HFF-Myc (cell line): ENCODE measurements around the gene TMEM163.
A peak's percentile ranks its signal among the peaks of the same experiment; 100 is the strongest.
"Not testable (repeated sequence)": the region's sequence is repeated elsewhere in the genome, so short reads cannot be mapped to it uniquely, and the experiment has no call there.

Experiments used
- DNase-seq: peaks from one replicate; pipeline ENCODE4 v3.0.0-alpha.2; 2011; ENCODE audit warnings: low read depth; ENCODE audit errors: extremely low read depth
- H3K4me3 ChIP-seq: replicated peaks from 2 replicates; pipeline ENCODE4 v1.5.1; 2011; ENCODE audit warnings: low read depth, mild to moderate bottlenecking, control low read depth, low read length
- CTCF ChIP-seq: IDR thresholded peaks from 2 replicates; pipeline ENCODE4 v1.5.1; 2012; ENCODE audit warnings: mild to moderate bottlenecking, low read depth, low read length, control low read depth; ENCODE audit errors: missing control alignments

The TMEM163 gene

DNA sequence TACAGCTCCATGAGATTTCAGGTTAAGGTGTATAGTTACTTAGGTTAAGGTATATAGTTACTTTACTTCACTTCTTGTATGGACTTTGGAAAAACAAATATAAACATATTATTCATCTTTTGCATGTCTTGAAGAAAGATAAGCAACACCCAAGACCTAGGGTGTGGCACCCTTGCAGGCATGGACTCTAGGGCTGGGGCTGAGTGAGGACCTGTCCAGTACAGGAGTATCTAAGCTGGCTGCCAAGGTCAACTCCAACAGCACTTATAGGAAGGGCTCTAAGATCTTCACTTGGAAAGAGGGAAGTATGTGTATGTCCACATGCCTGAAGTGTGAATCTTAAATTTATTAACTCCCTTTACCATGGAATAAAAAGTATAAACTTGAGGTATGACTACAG is 7.1 kb upstream of the TMEM163 start:
- no peak overlapping the region for H3K4me3 ChIP-seq
- no peak for TF ChIP-seq CTCF
- no peak for DNase-seq

DNA sequence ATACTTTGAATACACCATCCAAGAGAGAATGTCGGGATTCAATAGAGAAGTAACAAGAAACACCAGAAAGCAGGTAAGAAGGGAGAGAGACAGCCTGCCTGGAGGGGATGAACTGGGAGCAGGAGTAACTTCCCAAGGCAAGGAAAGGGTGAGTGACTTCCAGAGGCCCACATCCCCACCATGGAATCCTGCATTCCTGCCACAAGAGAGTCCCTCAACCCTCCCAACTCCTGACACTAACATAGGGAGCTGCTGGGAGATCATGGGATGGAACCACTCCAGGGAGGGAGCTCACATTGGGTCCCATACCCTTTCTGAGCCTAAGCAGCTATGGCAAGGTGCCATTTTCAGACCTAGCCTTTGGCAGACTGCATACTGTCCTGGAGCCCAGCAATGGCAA is 5.5 kb upstream of the TMEM163 start:
- DNase-seq = no peak
- TF ChIP-seq CTCF = no peak
- H3K4me3 ChIP-seq = no peak overlapping the region

DNA sequence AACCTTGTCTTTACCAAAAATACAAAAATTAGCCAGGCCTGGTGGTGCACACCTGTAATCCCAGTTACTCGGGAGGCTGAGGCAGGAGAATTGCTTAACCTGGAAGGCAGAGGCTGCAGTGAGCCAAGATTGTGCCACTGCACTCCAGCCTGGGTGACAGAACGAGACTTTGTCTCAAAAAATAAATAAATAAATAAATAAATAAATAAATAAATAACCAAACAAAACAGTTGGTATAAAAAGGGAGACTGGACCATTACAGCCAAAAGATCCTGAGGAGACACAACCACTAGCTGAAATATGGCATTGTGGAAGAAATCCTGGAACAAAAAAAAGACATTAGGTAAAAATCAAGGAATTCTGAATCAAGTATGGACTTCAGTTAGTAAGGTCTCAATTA is 4.9 kb upstream of the TMEM163 start:
- DNase-seq, H3K4me3 ChIP-seq: not testable (repeated sequence)

- no peak overlapping the region for H3K4me3 ChIP-seq
- DNase-seq = no peak
- TF ChIP-seq CTCF = peak; percentile 21
Observed at GRCh38 chr2:134722728-134723127, 3.9 kb upstream of the TMEM163 start.

GRCh38 chr2:134721596-134721995 is 2.8 kb upstream of the TMEM163 start:
- H3K4me3 ChIP-seq = no peak overlapping the region
- DNase-seq = no peak
- no peak for TF ChIP-seq CTCF

DNA sequence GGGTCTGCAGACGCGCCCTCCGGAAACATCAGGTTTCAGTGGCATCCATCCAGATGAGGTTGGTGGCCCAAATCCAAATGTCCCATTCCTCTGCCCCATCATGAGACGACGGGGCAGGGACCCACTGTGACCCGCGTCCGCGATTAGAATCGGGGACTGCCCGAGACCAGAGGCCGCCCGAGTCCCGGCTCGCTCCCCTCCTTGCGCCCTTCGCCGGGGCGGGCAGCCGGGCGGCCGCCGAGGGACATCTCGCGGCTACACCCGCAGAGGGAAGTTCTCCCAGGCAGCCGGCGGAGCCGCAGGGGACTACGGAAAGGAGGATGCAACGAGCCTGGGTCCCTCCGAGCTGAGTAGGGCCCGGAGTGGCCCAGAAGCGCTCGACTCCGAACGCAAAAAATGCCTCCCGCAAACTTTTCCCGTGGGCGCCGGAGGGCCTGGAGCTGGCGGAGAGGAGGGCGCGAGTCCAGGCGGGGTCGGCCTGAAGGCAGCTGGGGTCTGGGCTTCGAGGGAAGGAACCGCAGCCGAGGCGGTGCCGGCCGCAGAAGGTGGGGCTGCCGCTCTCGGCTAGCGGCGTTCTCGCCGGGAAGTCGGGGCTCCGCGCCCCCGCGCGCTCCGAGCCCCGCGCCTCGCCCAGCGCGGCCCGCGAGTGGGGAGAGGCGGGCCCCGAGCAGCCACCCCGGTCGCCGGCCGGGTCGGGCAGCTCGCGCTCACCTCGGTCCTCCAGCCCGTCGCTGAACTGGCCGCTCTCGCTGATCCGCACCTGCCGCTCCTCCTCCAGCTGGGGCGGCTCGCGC is 580 bp downstream of the TMEM163 start:
- no peak overlapping the region for H3K4me3 ChIP-seq
- no peak for DNase-seq
- TF ChIP-seq CTCF = no peak

GRCh38 chr2:134717286-134718022 is 1.3 kb downstream of the TMEM163 start:
- H3K4me3 ChIP-seq = no peak overlapping the region
- no peak for TF ChIP-seq CTCF
- no peak for DNase-seq
